Dermis microvascular lymphatic vessel endothelial cell (primary cell): ENCODE measurements around the gene ZNF664. TPM values are rescaled to one million over a fixed set of nuclear protein-coding genes. Genes with fewer than 3 reads are reported as not detected.
A peak's percentile ranks its signal among the peaks of the same experiment; 100 is the strongest.

ENCODE experiments used
- DNase-seq, 2 donors: peaks; one replicate each; pipeline versions ENCODE4 v3.0.0 to v3.0.0-alpha.2; 2010; ENCODE audit warnings: low read depth in 2 of 2
- total RNA-seq: library from RNA; depleted of rRNA; stranded (reverse); fragments of >200 nt; gene quantifications from 2 replicates; pipeline ENCODE4 v1.2.1, GENCODE V29; 2014

Gene ZNF664
- 42.4 and 43.6 TPM in 2 replicates for total RNA-seq

DNA sequence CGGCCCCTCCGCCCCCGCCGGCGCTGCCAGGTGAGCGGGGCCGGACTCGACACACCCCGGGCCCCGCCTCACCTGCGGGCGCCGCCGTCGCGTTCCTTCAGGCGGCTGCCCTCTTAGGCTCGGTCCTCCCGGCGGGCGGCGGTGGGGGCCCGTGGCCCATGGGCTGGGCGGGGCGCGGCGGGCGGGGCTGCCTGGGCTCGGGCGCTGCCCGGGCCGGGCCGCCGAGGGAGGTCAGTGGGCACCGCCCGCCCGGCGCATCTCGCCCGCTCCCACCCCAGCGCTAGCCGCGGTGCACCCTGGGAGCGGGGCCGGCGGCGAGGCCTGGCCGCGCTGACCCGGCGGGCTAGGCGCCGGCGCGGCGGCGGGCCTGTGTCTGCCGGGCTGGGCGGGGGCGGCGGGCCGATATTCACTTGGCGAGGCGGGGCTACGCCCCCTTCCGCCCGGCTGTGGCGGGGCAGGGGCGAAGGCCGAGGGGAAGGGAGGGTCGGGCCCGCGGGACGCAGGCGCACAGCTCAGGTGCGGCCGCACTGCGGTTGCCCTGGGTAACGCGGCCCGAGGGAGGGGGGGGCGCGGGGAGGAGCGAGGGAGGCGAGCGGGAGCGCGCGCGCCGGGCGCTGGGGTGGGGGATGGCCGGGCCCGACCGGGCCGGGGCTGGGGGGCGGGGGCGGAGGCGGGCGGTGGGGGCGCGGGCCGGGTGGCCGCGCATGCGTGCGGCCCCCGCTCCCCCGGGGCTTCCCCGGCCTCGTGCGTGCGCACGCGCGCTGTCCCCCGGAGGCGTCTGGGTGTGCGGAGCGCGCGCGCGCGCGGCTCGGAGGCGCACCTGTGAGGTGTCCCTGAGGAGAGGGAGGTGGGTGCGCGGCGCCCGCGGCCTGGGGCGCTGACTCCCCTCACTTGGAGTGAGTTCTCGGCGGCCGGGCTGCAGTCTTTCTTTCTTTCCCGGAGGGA, at the start of gene ZNF664, which contains the start of gene CCDC92:
TSS of gene ZNF664 (plus strand) at position 759 of the 945 bp plus-strand sequence. CDS start 38,930 bp downstream, outside the sequence.
TSS of gene CCDC92 (minus strand) at position 375 of the 945 bp plus-strand sequence. CDS start 28,526 bp downstream, outside the sequence.
- peak; percentile 76 to 93 for DNase-seq

DNA sequence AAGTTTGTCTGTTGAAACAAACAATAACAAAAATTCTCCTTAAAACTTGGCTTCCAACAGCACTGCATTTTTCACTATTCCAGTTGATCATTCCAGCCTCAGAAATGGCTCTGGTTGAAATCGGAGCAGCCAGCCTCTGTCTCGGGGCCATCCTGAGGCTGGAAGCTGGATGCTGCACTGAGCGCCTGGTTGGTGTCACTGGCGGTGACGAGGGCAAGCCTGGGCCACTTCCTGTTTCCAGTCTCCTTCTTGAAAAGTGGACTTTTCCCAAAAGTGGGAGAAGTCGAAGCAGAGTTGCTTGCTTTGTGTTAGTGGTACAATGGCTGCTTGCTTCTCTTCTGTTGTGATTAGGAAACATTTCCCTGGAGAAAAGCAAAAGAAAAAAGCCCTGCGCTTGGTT, 49.1 kb upstream of the ZNF664 start:
- no peak for DNase-seq

DNA sequence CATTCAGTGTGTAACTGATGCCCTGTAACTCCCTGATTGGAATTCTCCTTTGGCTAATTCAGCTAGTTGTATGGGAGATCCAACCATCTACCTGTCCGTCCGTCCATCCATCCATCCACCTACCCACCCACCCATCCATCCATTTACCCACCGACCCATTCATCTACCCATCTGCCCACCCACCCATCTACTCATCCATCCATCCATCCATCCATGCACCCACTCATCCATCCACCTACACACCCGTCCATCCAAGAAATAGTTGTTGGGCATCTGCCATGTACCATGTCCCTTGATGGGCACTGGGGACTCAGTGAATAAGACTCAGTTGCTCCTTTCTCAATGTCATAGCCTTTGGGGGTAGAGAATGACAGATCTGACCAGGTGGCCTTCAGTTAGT, 48.5 kb upstream of the ZNF664 start:
- no peak for DNase-seq

DNA sequence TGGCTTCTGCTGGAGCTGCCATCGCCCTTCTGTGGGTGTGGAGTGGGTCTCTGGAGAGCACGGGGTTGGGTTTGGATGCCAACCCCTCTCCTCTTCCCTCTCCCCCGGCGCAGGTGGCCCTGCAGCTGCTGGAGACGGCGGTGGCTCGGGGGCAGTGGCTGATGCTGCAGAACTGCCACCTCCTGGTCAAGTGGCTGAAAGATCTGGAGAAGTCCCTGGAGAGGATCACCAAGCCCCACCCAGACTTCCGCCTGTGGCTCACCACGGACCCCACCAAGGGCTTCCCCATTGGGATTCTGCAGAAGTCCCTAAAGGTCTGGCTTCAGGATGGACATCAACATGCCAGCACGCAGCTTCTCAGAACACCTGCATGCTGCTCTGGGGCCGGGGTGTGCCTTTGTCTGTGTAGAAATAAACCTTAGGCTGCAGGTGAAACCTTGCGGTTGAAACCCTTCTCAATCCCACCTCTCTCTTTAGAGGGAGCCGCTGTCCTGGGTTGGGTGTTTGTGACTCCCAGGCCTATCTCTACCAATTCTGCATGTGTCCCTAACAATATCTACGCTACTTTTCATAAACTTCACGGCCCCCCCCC, 44.6 kb upstream of the ZNF664 start:
- no peak for DNase-seq

DNA sequence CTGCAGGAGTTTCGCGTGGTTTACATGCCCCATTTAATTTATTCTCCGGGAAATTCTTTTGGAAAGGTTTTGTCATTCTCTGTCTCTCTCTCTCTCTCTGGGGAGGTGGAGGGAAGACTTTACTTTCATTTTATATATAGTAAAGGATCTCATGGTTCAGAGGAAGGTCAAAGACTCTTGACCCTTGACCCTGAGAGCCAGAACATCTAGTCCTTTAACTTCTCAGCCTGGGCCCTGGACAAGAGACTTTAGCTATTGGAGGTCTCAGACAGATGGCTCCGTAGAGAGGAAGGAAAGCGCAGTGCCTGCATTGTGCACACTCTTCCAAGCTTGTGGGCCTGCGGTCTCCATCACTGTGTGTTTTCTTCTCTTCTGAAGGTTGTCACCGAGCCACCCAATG, 44.1 kb upstream of the ZNF664 start:
- no peak for DNase-seq

DNA sequence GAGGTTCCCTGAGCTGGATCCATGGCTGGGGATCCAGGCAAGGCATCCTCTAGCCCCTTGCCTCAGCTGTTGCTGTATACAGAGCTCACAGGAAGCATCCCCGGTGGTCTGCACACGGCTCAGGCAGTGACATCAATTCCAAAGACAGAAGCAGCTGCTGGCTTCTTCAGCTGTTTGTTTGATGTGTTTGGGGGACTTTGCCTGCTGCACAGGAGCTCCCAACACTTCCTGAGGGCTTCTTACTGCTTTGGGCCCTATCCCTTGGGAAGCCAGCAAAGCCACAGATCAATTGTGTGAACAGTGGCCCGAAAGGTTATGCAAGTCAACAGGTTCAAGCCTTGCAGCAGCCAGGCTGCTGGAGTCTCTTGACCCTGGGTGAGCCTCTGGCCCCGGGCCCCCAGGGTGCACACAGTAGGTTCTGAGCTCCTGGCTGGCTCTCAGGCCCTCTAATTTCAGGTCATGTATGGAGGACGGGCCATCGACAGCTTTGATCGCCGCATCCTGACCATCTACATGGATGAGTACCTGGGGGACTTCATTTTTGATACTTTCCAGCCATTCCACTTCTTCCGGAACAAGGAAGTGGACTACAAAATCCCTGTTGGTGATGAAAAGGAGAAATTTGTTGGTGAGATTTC, 43.0 kb upstream of the ZNF664 start:
- DNase-seq: no peak

DNA sequence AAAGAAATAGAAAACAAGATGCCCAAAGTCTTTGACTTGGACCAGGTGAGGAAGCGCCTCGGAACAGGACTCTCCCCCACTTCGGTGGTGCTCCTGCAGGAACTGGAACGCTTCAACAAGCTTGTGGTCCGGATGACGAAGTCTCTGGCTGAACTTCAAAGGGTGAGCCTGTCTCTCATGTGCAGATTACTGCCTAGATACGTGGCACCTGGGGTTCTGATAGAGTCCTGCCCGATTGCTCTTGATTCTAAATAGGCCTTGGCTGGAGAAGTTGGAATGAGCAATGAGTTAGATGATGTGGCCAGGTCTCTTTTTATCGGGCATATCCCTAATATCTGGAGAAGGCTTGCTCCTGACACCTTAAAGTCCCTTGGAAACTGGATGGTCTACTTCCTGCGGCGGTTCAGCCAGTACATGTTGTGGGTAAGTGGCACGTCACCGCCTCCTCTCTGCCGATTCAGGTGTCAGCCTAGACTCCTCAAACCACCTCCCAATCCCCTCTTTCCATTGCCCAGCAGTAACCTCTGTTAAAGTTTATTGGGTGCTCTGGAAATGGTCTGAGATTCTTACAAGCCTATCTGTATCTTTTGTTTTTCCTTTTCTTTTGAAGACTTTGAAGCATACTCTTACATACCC, 41.2 kb upstream of the ZNF664 start:
- no peak for DNase-seq

DNA sequence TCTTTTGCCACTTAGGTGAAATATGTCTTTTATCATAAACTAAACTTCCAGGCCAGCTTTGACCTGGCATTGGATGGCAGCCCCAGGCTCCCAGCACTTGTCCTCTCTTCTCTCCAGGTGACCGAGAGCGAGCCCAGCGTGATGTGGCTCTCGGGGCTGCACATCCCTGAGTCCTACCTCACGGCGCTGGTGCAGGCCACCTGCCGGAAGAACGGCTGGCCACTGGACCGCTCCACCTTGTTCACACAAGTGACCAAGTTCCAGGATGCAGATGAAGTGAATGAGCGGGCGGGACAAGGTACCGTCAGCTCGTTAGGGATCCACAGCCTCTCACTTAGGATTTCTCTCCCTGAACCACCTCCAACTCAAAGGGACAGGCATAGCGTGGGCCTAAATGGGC, 39.8 kb upstream of the ZNF664 start:
- no peak for DNase-seq

DNA sequence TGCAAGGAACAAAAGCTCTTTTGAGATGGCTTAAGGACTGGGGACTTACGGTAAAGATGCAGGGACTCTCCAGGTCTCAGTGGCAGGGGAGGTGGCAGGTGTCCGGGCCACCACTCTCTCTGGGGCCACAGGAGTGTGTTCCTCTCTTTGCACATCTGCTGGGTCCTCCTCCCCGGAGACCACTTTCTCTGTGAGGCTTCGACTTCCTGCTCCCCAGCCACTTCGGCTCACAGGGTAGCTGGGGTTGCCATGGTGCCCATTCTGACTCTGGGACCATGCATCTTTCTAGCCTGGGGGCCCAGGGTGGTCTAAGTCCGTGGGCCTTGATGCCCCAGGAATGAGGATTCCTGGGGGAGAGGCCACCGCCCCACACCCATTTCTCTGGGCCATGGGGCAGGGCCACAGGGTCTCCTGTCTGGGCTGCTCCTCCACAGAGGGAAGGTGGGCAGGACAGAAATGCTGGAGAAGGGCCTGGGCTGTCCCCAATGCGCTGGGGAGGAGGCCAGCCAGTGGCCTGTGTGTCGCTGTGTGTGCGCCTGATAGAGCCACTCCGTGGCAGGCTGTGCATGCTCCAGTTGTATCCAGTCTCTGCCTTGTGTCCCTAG, 38.9 kb upstream of the ZNF664 start:
- DNase-seq: no peak

DNA sequence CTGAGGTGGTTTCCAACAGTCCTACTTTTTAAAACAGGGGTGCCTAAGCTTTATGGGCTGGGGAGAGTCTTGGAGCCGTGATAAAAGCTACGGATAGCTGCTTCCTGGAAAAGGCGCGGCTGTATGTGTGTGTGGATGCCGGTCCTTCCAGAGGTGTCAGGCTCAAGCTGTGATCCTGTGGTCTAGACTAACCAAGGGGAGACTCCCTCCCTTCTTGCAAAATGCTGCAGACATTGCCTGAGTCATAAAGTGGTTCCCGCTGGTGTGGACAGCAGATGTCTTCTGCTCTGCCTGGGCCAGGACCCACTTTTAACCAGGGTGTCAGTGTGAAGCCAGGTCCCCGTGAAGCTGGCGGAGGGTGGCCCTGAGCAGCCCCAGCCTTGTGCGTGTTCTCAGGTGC, 38.2 kb upstream of the ZNF664 start:
- DNase-seq: no peak

DNA sequence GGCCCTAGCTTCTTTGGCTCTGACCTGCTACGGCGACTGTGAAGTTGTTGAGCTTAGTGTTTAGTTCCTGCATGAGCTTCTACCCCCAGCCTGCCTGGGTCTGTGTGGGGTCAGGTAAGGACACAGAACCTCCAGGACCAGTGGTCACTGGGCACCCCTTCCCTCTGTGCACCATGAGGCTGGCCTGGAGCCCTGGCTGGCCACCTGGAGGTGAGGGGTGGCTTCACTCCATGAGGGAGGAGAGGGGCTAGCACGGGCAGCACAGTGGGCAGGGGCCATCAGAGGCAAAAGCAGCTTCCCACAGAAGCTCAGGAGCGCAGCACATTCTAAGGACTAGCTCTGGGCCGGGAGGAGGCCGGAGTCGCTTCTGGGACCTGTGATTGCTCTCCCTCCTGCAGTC, 37.1 kb upstream of the ZNF664 start:
- no peak for DNase-seq

DNA sequence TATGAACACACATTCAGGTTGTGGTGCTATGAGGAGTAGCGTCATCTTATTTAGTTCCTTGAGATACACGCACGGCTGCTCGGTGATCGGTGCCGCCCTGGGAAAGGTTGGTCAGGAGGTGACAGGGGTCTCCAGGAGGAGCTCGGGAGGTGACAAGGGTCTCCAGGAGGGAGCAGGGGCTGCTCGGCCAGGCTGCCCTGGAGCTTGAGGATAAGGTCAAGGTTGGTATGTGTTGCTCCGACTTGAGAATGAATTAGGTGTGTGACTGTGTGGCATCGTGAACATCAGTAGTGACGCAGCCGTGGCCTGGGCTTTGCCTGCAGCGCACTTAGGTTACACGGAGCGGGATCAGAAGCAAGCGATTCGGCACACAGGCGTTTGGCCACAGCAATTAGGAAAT, 36.5 kb upstream of the ZNF664 start:
- no peak for DNase-seq

DNA sequence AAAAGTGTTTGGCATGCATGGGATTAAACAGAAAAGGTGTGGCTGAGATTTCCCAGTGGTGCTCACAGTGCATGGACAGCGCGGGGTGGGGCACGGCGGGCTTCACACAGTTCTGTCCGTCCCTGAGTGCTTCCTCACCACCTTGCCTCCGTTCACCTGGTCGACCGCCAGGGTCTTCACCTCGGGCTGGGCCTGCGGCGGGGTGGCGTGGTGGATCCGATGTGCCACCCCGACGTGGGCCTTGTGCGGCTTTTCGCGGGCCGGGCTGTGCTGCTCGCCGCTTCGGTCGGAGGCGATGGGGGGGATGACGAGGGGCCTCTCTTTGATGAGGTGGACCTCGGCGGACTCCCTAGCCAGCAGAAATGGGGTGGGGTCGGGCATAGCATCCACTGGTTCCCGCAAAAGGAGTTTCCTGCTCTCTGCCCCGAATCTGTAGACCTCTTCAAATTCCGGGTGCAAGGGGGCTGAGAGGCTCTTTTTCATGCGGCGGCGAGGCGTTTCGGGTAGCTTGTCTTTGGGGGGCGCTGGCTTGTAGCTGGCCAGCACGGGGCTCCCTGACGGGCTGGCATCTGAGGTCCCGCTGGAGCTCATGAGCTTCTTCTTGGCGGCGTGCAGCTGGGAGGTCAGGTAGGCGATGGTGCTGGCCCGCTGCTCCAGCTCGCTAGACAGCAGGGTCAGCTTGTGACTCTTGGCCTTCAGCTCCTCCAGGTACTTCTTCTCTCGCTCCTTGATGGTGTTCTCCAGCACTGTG, 35.9 kb upstream of the ZNF664 start:
- no peak for DNase-seq

DNA sequence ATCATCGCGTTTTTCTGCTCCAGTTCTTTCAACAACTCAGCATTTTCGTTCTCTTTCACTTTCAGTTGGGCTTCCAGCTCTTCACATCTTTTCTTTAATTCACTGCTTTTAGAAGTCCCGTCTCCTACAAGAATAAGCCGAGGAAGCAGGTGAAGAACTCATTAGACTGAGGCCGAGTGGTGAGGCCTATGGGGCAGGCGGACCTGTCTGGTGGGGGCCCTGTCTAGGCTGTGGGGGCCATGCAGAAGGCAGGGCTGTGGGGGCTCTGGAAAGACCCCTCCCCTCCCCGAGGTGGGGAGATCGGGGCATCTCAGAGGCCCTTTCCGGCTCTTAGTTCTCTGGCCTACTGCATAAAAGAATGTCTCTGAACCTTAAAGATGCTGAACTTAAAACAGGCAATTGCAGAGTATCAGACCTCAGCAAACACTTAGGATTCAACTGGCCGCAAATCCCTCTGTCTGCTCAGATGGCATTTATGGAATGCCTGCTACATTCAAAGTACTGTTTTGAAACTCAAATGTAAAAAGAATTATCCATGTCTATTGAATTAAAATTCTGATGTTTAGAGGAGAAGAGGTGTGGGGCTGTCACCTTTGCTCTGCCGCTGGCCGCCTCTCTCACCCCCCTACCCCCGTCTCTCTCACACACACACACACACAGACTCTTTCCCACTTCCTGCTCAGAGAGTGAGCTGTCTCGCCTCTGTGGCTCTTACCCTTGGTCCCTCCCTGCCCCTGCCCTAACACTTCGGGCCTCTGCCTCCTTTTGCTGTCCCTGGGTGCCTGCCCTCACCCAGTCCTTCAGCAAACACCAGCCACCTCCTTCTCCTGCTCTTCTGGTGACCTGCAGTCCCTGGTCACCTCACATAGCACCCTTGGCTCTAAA, 35.1 kb upstream of the ZNF664 start:
- no peak for DNase-seq

DNA sequence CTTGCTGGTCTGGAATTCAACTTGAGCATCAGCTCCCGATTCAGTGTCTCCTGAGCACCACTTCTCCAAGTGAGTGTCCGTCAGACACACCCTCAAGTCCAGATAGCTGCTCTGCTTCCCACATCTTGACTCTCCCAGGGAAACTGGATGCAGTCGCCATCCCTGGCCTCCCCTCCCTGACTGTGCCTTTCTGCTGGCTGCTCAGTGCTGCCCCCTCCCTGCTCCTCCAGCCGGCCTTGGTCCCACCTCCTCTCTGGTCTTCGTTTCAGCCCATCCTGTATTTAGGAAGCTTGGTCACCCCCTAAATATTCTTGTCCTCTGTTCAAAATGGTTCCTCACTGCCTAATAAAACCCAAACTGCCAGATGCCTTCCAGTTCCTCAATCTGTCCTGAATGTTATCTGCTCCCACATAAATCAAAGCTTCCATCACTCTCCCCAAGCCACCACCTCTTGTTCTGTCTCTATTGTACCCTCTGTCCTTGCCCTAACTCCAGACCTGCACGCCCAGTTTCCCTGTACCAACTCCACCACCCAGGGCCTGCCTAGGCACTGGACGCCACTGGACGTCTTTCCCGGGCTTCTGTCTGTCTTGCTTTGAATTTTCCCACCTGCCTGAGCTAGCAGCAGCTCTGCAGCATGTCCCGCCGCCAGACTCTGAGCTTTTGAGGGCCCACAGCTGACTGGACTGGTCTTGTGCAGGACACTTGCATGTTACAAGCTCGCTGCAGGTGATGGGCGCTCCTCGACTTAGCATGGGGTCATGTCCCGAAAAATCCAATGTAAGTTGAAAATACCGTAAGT, 34.1 kb upstream of the ZNF664 start:
- no peak for DNase-seq

DNA sequence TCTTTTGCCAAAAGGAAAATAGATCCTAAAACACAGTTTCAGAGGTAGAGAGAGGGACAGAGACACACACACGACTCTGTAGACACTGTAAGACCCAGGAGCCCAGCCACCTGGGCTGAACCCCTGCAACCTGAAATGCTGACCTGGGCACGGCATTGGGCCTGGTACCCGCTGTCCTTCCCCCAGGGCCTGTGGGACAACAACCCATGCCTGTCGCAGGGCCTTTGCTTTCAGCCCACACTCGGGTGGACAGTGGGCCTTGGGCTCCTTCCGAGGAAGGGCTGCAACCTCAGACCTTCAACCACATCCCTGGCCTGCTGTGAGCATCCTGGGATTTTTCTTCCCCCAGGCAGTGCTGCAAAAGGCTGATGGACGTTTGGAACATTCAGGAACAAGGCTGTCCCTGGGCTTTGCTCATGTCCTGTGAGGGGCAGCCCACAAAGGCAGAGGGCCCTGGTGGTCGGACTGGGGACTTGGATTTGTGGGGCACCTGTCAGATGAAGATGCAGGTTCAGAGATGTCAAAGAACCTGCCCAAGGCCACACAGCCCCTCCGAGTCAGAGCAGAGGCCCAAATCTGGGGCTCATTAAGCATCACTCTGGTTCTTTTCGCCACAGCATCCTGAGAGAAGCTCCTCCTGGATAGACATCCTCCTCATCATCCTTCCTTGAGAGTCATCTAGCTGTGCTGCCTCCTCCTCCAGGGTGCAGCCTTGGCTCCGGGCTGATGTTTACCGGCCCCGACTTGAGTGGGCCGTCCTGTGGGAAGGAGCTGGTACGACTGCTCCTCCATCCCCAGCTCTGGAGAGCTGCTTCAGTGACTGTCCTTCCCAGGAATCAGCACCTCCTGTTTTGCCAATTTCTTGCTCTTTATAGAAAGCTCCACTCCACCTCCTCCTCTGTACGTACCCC, 33.0 kb upstream of the ZNF664 start:
- DNase-seq: no peak

DNA sequence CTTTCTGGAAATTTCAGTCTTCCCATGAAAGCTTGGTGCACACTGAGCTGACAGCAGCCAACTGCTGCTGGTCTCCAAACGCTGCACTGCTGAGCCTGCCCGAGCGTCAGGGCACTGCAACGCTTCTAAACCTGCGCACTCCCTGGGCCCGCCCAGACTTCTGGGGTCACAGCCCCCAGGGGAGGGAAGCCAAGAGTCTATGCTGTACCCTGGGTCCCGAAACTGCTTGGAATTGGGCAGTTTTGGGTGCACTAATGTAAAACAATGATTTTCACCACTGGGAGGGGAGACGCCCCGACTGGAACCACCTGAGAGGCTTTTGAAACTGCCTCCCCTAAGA, 32.4 kb upstream of the ZNF664 start:
- no peak for DNase-seq

DNA sequence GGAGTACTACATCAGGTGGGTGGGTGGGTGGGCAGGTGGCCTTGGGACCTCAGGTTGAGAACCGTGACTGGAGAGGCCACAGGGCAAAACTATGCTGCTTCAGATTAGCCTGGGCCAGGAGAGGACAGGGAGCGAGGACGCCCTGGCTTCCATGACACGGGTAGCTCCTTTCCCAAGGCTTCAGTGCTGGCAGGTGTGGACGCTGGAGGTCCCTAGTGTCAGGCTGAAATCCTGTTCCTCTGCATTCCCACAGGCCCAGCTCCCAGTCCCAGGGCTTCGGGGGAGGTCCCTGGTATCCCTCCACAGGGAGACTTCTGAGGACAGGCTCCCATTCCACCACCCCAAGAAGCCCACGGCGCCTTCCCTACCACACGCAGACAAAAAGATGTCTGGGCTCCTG, 32.0 kb upstream of the ZNF664 start:
- no peak for DNase-seq
